H1 (cell line): ENCODE measurements around the gene PSME1. TPM values are rescaled to one million over a fixed set of nuclear protein-coding genes. Genes with fewer than 3 reads are reported as not detected.

Experiments
- CTCF ChIA-PET: fragments of 300-600 bp; sonication (Branson Sonifier 250); formaldehyde crosslinking; loops from one replicate; lab custom pipeline; 2021; ENCODE audit not compliant: partially characterized antibody; lab: Charles Lee
- POLR2A ChIA-PET: fragments of 300-600 bp; sonication (Branson Sonifier 250); formaldehyde crosslinking; loops from one replicate; lab custom pipeline; 2021; ENCODE audit warnings: inconsistent platforms; ENCODE audit not compliant: partially characterized antibody; lab: Charles Lee
- DNase-seq, 2 experiments: peaks; one replicate each; pipeline versions ENCODE4 v3.0.0 to v3.0.0-alpha.2; 2010 to 2022; ENCODE audit warnings: low spot score in 2 of 2, low read depth in 1 of 2, mixed read lengths in 1 of 2
- FAIRE-seq: peaks from 2 replicates; lab custom pipeline; 2011; peaks lifted over from hg19 to GRCh38; lab: Jason Lieb, UNC
- H2AFZ ChIP-seq: 2 replicates; pipeline ENCODE4 v1.8.1; 2012; ENCODE audit warnings: low read length, inconsistent platforms
- H2AK5ac ChIP-seq: 2 replicates; pipeline ENCODE4 v1.6.1; 2013; ENCODE audit warnings: low read depth, low read length
- H2BK120ac ChIP-seq: replicated peaks from 2 replicates; pipeline ENCODE3; 2013; ENCODE audit warnings: low read depth, low read length, inconsistent platforms
- H2BK12ac ChIP-seq: 2 replicates; pipeline ENCODE4 v1.6.1; 2013; ENCODE audit warnings: low read depth, low read length
- H2BK15ac ChIP-seq: 2 replicates; pipeline ENCODE4 v1.6.1; 2013; ENCODE audit warnings: low read length
- H2BK20ac ChIP-seq: 2 replicates; pipeline ENCODE4 v1.6.1; 2013; ENCODE audit warnings: low read length
- H2BK5ac ChIP-seq: 2 replicates; pipeline ENCODE4 v1.6.1; 2013; ENCODE audit warnings: low read depth, low read length
- H3K14ac ChIP-seq: 2 replicates; pipeline ENCODE4 v1.6.1; 2013; ENCODE audit warnings: inconsistent platforms; ENCODE audit not compliant: insufficient read length
- H3K18ac ChIP-seq: 2 replicates; pipeline ENCODE4 v1.6.1; 2013; ENCODE audit warnings: low read length; ENCODE audit errors: extremely low read depth
- H3K23ac ChIP-seq: 2 replicates; pipeline ENCODE4 v1.6.1; 2013; ENCODE audit warnings: inconsistent platforms; ENCODE audit not compliant: insufficient read length
- H3K23me2 ChIP-seq: 2 replicates; pipeline ENCODE4 v1.6.1; 2013; ENCODE audit warnings: low read depth, low read length
- H3K27ac ChIP-seq: 2 replicates; pipeline ENCODE4 v1.6.1; 2011; ENCODE audit warnings: low read depth, low read length, inconsistent platforms
- H3K27me3 ChIP-seq, 4 experiments: replicated peaks in 1 of 4; 1 replicate in 1 of 4; 2 replicates in 3 of 4; pipeline versions ENCODE4 v1.6.1 to v1.8.1; 2011 to 2013; ENCODE audit warnings: low read length in 3 of 4, mild to moderate bottlenecking in 3 of 4, inconsistent platforms in 2 of 4, mixed read lengths in 2 of 4, moderate library complexity in 1 of 4; ENCODE audit not compliant: control insufficient read depth in 3 of 4, insufficient read depth in 3 of 4; ENCODE audit errors: extremely low read depth in 1 of 4
- H3K36me3 ChIP-seq, 4 experiments: 2 replicates each; pipeline versions ENCODE4 v1.6.1 to v1.8.1; 2011 to 2013; ENCODE audit warnings: mild to moderate bottlenecking in 4 of 4, low read length in 3 of 4, moderate library complexity in 2 of 4, control low read depth in 1 of 4, inconsistent platforms in 1 of 4; ENCODE audit not compliant: insufficient read depth in 4 of 4, control insufficient read depth in 2 of 4
- H3K4ac ChIP-seq: replicated peaks from 2 replicates; pipeline ENCODE3; 2013; ENCODE audit warnings: low read length, low read depth, mixed read lengths, inconsistent platforms; ENCODE audit not compliant: insufficient read length
- H3K4me1 ChIP-seq, 4 experiments: replicated peaks in 1 of 4; 1 replicate in 1 of 4; 2 replicates in 3 of 4; pipeline versions ENCODE4 v1.6.1 to v1.8.1; 2011 to 2013; ENCODE audit warnings: low read length in 3 of 4, inconsistent platforms in 2 of 4, mixed read lengths in 1 of 4; ENCODE audit not compliant: insufficient read depth in 4 of 4, control insufficient read depth in 3 of 4
- H3K4me2 ChIP-seq, 2 experiments: 2 replicates each; pipeline versions ENCODE4 v1.6.1 to v1.8.1; 2011 to 2013; ENCODE audit warnings: low read depth in 2 of 2, low read length in 2 of 2, control low read depth in 1 of 2, inconsistent platforms in 1 of 2, mild to moderate bottlenecking in 1 of 2; ENCODE audit not compliant: insufficient read depth in 1 of 2
- H3K4me3 ChIP-seq, 4 experiments: fragments of 200-600, 300-600 bp in 1 of 4; sonication (generic), shearing (Covaris generic), sonication (Bioruptor Twin) in 1 of 4; 2 replicates each; pipeline versions ENCODE4 v1.5.1 to v1.8.1; 2011 to 2016; ENCODE audit warnings: low read length in 4 of 4, low read depth in 3 of 4, control low read depth in 2 of 4, inconsistent platforms in 2 of 4, mild to moderate bottlenecking in 2 of 4, mixed read lengths in 1 of 4, moderate library complexity in 1 of 4; ENCODE audit not compliant: insufficient read depth in 2 of 4; ENCODE audit errors: extremely low read depth in 1 of 4
- H3K56ac ChIP-seq: replicated peaks from 2 replicates; pipeline ENCODE3; 2013; ENCODE audit warnings: low read depth, mild to moderate bottlenecking, mixed read lengths, low read length, inconsistent platforms; ENCODE audit not compliant: insufficient read length
- H3K79me1 ChIP-seq: 2 replicates; pipeline ENCODE4 v1.6.1; 2013; ENCODE audit warnings: low read depth, low read length, control low read depth
- H3K79me2 ChIP-seq, 2 experiments: 2 replicates each; pipeline versions ENCODE4 v1.6.1 to v1.8.1; 2012 to 2013; ENCODE audit warnings: low read length in 2 of 2, mild to moderate bottlenecking in 2 of 2, inconsistent platforms in 1 of 2; ENCODE audit not compliant: insufficient read depth in 2 of 2, control insufficient read depth in 1 of 2
- H3K9ac ChIP-seq, 4 experiments: replicated peaks in 1 of 4; 1 replicate in 1 of 4; 2 replicates in 3 of 4; pipeline versions ENCODE4 v1.6.1 to v1.8.1; 2011 to 2013; ENCODE audit warnings: low read depth in 3 of 4, low read length in 3 of 4, control low read depth in 2 of 4, mild to moderate bottlenecking in 2 of 4, moderate library complexity in 2 of 4, inconsistent platforms in 1 of 4; ENCODE audit errors: extremely low read depth in 1 of 4
- H3K9me3 ChIP-seq, 2 experiments: 2 replicates each; pipeline versions ENCODE4 v1.6.1 to v1.8.1; 2012 to 2013; ENCODE audit warnings: mild to moderate bottlenecking in 2 of 2, moderate library complexity in 2 of 2, control low read depth in 1 of 2, inconsistent platforms in 1 of 2, low read depth in 1 of 2, low read length in 1 of 2, mixed read lengths in 1 of 2; ENCODE audit not compliant: insufficient read depth in 2 of 2
- H4K20me1 ChIP-seq, 2 experiments: replicated peaks in 1 of 2; 2 replicates each; pipeline versions ENCODE3 to v1.8.1; 2011 to 2013; ENCODE audit warnings: inconsistent platforms in 2 of 2, low read length in 2 of 2, mild to moderate bottlenecking in 1 of 2; ENCODE audit not compliant: insufficient read depth in 2 of 2, control insufficient read depth in 1 of 2
- H4K5ac ChIP-seq: 2 replicates; pipeline ENCODE4 v1.6.1; 2013; ENCODE audit warnings: low read length, low read depth, mixed read lengths, inconsistent platforms; ENCODE audit not compliant: insufficient read length
- H4K8ac ChIP-seq: 2 replicates; pipeline ENCODE4 v1.8.0; 2013; ENCODE audit warnings: mild to moderate bottlenecking, moderate library complexity, low read length, inconsistent platforms; ENCODE audit not compliant: insufficient read depth; ENCODE audit errors: extremely low read depth
- H4K91ac ChIP-seq: replicated peaks from 2 replicates; pipeline ENCODE3; 2013; ENCODE audit warnings: low read length, mixed read lengths, inconsistent platforms; ENCODE audit not compliant: insufficient read length
- BACH1 ChIP-seq: IDR thresholded peaks from 2 replicates; pipeline ENCODE4 v1.6.1; 2012; ENCODE audit warnings: low read length, improper control_type of control experiment
- CHD2 ChIP-seq: IDR thresholded peaks from 2 replicates; pipeline ENCODE4 v1.6.1; 2012; ENCODE audit warnings: low read length, improper control_type of control experiment
- GABPA ChIP-seq: IDR thresholded peaks from 2 replicates; pipeline ENCODE4 v1.6.1; 2011; ENCODE audit warnings: mild to moderate bottlenecking, low read length, moderate library complexity, borderline replicate concordance; ENCODE audit not compliant: insufficient read depth
- JUN ChIP-seq: IDR thresholded peaks from 2 replicates; pipeline ENCODE4 v1.6.1; 2011; ENCODE audit warnings: low read depth, mild to moderate bottlenecking, improper control_type of control experiment, low read length
- MAFK ChIP-seq: IDR thresholded peaks from 2 replicates; pipeline ENCODE4 v1.6.1; 2012; ENCODE audit warnings: low read depth, mild to moderate bottlenecking, improper control_type of control experiment, low read length
- PHF8 ChIP-seq: fragments of 200-600 bp; sonication (generic); conservative IDR thresholded peaks from 2 replicates; pipeline ENCODE4 v1.7.1; 2012; ENCODE audit warnings: low read depth, mild to moderate bottlenecking, inconsistent platforms, low read length, moderate library complexity
- POLR2A ChIP-seq, 2 experiments: IDR thresholded peaks; 1 replicate in 1 of 2; 2 replicates in 1 of 2; pipeline ENCODE4 v1.6.1; 2011; ENCODE audit warnings: low read depth in 2 of 2, low read length in 2 of 2, mild to moderate bottlenecking in 2 of 2; ENCODE audit errors: control extremely low read depth in 1 of 2
- RAD21 ChIP-seq, 2 experiments: IDR thresholded peaks in 1 of 2; conservative IDR thresholded peaks in 1 of 2; 2 replicates each; pipeline ENCODE4 v1.6.1; 2011; ENCODE audit warnings: low read depth in 2 of 2, low read length in 2 of 2, improper control_type of control experiment in 1 of 2, inconsistent platforms in 1 of 2, mild to moderate bottlenecking in 1 of 2, moderate library complexity in 1 of 2
- RXRA ChIP-seq: IDR thresholded peaks from 2 replicates; pipeline ENCODE4 v1.6.1; 2011; ENCODE audit warnings: low read depth, mild to moderate bottlenecking, low read length, moderate library complexity; ENCODE audit not compliant: insufficient read depth
- SIRT6 ChIP-seq: IDR thresholded peaks from one replicate; pipeline ENCODE4 v1.7.1; 2012; ENCODE audit warnings: low read length, inconsistent platforms
- SP2 ChIP-seq: IDR thresholded peaks from 2 replicates; pipeline ENCODE4 v1.6.1; 2012; ENCODE audit warnings: mild to moderate bottlenecking, low read length, inconsistent platforms
- TAF1 ChIP-seq: IDR thresholded peaks from 2 replicates; pipeline ENCODE4 v1.6.1; 2011; ENCODE audit warnings: mild to moderate bottlenecking, low read depth, low read length
- TEAD4 ChIP-seq: IDR thresholded peaks from 2 replicates; pipeline ENCODE4 v1.6.1; 2012; ENCODE audit warnings: low read depth, low read length, inconsistent platforms, mixed read lengths
- WGBS, 2 experiments: shearing (Covaris generic) in 1 of 2; methylation state at CpG; one replicate each; pipeline versions ENCODE4 v1.1.6 to v1.1.7; 2013 to 2015; ENCODE audit warnings: low lambda C conversion rate in 2 of 2, mixed read lengths in 2 of 2, inconsistent platforms in 1 of 2, low coverage in 1 of 2, missing lambda C conversion rate in 1 of 2; ENCODE audit not compliant: insufficient replicate concordance in 2 of 2, insufficient coverage in 1 of 2, insufficient read length in 1 of 2; ENCODE audit errors: extremely low coverage in 1 of 2, missing lambda C conversion rate in 1 of 2; 5-methylcytosine and 5-hydroxymethylcytosine counted together
- polyA plus RNA-seq, 7 experiments: library from polyadenylated mRNA; depleted of rRNA in 3 of 7; stranded (reverse) in 5 of 7; unstranded in 2 of 7; fragments of >200 nt in 5 of 7; fragments of 200-250 nt in 2 of 7; gene quantifications; 1 replicate in 5 of 7; 2 replicates in 1 of 7; 4 replicates in 1 of 7; pipeline versions ENCODE4 v1.2.1 to v1.2.3, GENCODE V29; 2011 to 2013; ENCODE audit warnings: missing spikeins in 2 of 7, mixed read lengths in 2 of 7
- total RNA-seq: library from RNA; stranded (reverse); fragmentation: NEBNext Ultra II Directional; extraction: Animal tissue kit (Norgen Biotek cat#: 25700); gene quantifications from 2 replicates; pipeline ENCODE4 v1.2.1, GENCODE V29; 2021

PSME1 gene
- total and polyA plus RNA-seq, 2 of the 8 experiments (the other 6 are each of a cell fraction or from before 2014, with no cell fraction given), result 74.9 to 85.9 TPM

GRCh38 chr14:24186831-24187538 lies 51.0 kb downstream of the PSME1 start:
- WGBS, 2 experiments, result 90% methylated on average over 10 of the region's 10 CpGs; no CpG with 5 or more reads in 1 of the 2 experiments
- peaks cover 5% of the 10 kb centered on the region for H3K23me2 ChIP-seq
- H3K79me1 ChIP-seq, result peaks cover 14% of the 10 kb centered on the region
- H2BK15ac ChIP-seq, result no peak overlapping the region
- no peak overlapping the region for H2BK12ac ChIP-seq
- POLR2A ChIA-PET, result interaction anchor here (0.6 to 9.3 kb wide), 11 partner anchors 8 to 129 kb away, joined by 3 to 158 read pairs (median 4); partner anchors contain the start of genes CHMP4A, IRF9, PCK2 and PSME2
- H3K36me3 ChIP-seq, result peaks cover 14 to 50% (median 40%) of the 10 kb centered on the region in 4 experiments; a peak in 7 of 8 replicates
- no peak overlapping the region for H2BK5ac ChIP-seq
- no peak overlapping the region; the same call in 1 of the 2 replicates for H2AK5ac ChIP-seq
- DNase-seq (no peak), FAIRE-seq (no peak)
- CTCF ChIA-PET, result interaction anchor here (0.7 to 4.1 kb wide), 6 partner anchors 26 to 145 kb away, joined by 3 to 16 read pairs (median 4); partner anchors contain the start of genes DCAF11, IRF9, NRL and RNF31
- H3K4me3 ChIP-seq, result no peak overlapping the region
- no peak overlapping the region for H2AFZ ChIP-seq
- no peak overlapping the region for H3K27ac ChIP-seq
- H4K5ac ChIP-seq, result no peak overlapping the region
- no peak overlapping the region; the same call in 1 of the 2 replicates for H4K8ac ChIP-seq
- H3K4me1 ChIP-seq, result peaks cover 0 to 7% (median 4%) of the 10 kb centered on the region in 4 experiments; a peak in 6 of 7 replicates
- no peak overlapping the region for H2BK120ac ChIP-seq
- no peak overlapping the region for H3K14ac ChIP-seq
- H3K23ac ChIP-seq, result no peak overlapping the region
- no peak overlapping the region for H2BK20ac ChIP-seq
- no peak overlapping the region for H3K18ac ChIP-seq
- no peak overlapping the region for H3K4ac ChIP-seq
- H3K79me2 ChIP-seq, result peaks cover 0 to 13% of the 10 kb centered on the region in 2 experiments; a peak in 2 of 4 replicates
- H3K9me3 ChIP-seq, result no peaks in the 10 kb centered on the region
- H3K9ac ChIP-seq, result no peak overlapping the region
- H3K27me3 ChIP-seq, result no peaks in the 10 kb centered on the region
- H4K20me1 ChIP-seq, result peaks cover 0 to 16% of the 10 kb centered on the region in 2 experiments
- no peak overlapping the region for H4K91ac ChIP-seq
- H3K56ac ChIP-seq, result no peak overlapping the region
- peak overlapping the region in 1 of 2 experiments; percentile 70; a peak in 1 of 4 replicates for H3K4me2 ChIP-seq
- TF ChIP-seq SIRT6 (no peak), TAF1 (no peak), RAD21 (IDR thresholded peaks at IDR 0.05 in 1 of 2, conservative IDR thresholded peaks at IDR 0.05 in 1 of 2; ENCODE audit: low read depth in 2 of 2, low read length in 2 of 2) (no peak), MAFK (no peak), SP2 (no peak), PHF8 (no peak), GABPA (no peak), POLR2A (IDR thresholded peaks at IDR 0.05; ENCODE audit: control extremely low read depth in 1 of 2, low read depth in 2 of 2, low read length in 2 of 2) (no peak), TEAD4 (no peak), JUN (no peak), RXRA (no peak), BACH1 (no peak), CHD2 (no peak)
